ENCODE results near the gene KIRREL1. TPM values are rescaled to one million over a fixed set of nuclear protein-coding genes. Genes with fewer than 3 reads are reported as not detected.

The KIRREL1 gene
- total RNA-seq, 1 donor from 2014 or later: 40.8 TPM

DNA sequence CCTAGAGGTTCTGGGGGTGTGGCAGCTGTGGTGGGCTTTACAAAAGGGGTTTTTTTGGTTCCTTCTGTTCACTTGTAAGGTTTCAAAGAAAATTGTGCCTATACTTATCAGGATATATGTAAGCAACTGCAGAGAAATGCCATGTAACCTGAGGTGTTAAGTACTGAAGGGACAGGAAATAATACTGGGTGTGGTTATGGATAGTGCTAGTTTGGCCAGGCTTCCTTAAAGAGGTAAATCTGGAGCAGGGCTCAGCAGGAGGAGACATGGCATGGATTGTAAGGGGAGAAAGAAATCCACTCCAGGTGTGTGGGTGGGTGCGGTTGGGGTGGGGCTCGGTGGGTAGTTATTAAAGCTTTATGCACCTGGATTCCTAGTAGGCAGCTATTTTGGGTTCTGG, 28.3 kb downstream of the KIRREL1 start:
- Histone ChIP-seq H3K27me3 (no peaks in the 10 kb centered on the region), H3K36me3 (no peaks in the 10 kb centered on the region), H3K4me3 (no peak overlapping the region), H3K4me1 (peaks cover 73% of the 10 kb centered on the region), H3K9me3 (no peaks in the 10 kb centered on the region), H3K27ac (peak overlapping the region; percentile 79)
- TF ChIP-seq, protein P1, sequence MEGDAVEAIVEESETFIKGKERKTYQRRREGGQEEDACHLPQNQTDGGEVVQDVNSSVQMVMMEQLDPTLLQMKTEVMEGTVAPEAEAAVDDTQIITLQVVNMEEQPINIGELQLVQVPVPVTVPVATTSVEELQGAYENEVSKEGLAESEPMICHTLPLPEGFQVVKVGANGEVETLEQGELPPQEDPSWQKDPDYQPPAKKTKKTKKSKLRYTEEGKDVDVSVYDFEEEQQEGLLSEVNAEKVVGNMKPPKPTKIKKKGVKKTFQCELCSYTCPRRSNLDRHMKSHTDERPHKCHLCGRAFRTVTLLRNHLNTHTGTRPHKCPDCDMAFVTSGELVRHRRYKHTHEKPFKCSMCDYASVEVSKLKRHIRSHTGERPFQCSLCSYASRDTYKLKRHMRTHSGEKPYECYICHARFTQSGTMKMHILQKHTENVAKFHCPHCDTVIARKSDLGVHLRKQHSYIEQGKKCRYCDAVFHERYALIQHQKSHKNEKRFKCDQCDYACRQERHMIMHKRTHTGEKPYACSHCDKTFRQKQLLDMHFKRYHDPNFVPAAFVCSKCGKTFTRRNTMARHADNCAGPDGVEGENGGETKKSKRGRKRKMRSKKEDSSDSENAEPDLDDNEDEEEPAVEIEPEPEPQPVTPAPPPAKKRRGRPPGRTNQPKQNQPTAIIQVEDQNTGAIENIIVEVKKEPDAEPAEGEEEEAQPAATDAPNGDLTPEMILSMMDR (IDR thresholded peaks at IDR 0.05): no peak
- ATAC-seq: peak; percentile 20
- no peak for DNase-seq
- intact Hi-C loops (cut with DNase I): no loop called here

DNA sequence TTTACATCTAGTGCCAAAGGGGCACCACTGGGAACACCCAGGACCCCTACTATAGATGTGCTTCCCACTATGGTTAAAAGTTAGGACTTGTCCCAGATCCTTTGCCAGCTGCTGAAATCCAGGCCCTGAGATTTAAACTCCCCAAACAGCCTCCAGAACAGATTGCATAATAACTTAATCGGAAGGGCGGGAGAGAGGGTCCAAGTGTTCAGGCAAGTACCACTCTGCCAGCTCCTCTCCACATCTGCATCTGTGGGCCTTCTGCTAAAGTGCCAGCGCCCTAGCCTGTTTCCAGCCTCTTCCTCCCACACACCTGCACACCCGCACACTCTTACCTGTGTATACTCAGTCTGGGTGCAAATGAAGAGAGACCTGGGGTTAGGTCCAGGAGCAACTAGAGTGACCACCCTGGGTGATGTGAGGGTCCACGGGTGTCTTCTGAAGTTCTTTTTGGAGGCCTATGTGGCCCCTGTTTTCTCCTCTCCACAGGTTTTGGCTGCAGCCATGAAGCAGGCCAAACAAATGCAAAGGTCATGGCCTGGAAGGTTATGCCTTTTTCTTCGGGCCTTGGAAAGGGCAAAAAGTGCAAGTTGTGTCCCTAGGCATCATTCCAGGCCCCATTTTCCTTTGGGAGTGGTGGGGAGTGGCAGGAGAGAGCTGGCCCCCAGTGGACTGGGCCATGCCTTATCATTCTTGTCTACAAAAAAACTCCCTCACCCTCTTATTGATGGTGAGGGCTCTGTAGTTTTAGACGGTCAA, 29.3 kb downstream of the KIRREL1 start:
- Histone ChIP-seq H3K4me1 (peaks cover 65% of the 10 kb centered on the region), H3K36me3 (no peaks in the 10 kb centered on the region), H3K9me3 (no peaks in the 10 kb centered on the region), H3K4me3 (no peak overlapping the region), H3K27ac (peak overlapping the region; percentile 60), H3K27me3 (no peaks in the 10 kb centered on the region)
- no peak for DNase-seq
- TF ChIP-seq, protein P1 (IDR thresholded peaks at IDR 0.05): no peak
- ATAC-seq: peak; percentile 58
- intact Hi-C loops (cut with DNase I): no loop called here

DNA sequence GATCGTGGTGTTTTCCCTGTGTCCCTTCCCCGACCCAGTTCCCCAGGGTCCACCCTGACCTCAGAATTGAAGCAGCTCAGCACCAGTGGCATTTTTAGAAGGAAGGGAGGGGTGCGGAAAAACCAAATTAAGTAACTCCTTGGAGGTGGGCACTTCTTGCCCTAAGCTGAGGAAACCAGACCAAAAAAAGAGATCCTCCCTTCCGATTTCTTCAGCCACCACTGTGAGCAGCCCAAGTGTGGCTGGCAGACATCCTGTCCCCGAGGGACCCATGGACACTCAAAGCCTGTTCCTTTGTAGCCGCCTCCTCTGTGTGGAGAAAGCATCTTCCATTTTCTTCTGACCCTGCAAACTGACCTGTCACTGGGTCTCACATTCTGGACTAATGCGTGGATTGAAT, 31.3 kb downstream of the KIRREL1 start:
- TF ChIP-seq, protein P1 (IDR thresholded peaks at IDR 0.05): no peak
- Histone ChIP-seq H3K4me1 (peaks cover 45% of the 10 kb centered on the region), H3K4me3 (no peak overlapping the region), H3K27ac (no peak overlapping the region), H3K9me3 (no peaks in the 10 kb centered on the region), H3K27me3 (no peaks in the 10 kb centered on the region), H3K36me3 (no peaks in the 10 kb centered on the region)
- no peak for DNase-seq
- no peak for ATAC-seq
- intact Hi-C loops (cut with DNase I): no loop called here

DNA sequence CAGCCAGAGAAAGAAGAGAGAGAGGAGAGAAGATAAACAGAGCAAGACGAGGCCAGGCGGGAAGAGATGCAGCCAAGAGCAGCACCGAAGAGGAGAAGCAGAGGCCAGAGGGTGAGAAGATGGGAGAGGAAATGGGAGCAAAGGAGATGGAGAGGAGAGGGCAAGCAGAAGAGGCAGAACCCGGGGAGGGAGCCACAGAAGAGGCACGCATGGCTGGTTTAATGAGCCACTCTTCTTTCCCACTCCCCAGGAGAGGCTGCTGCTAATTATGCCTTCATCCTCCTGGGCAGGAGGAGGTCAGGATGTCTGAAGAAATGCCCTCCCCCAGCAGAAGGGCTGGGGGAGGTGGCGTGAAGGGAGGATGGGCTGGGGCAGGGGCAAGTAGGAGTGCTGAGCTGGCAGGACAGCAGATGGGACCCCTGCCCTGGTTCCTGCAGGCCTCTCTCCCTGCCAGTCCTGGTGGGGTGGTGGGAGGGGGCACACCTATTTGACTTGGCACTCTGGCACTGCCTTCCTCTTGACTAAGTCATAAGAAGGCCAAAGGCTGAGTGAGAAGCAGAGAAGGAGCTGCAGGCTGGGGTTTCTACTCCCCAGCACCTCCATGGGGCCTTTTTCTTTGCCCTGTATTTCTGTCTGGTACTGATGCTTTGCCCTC, 32.3 kb downstream of the KIRREL1 start:
- H3K36me3 ChIP-seq: no peaks in the 10 kb centered on the region
- TF ChIP-seq, protein P1 (IDR thresholded peaks at IDR 0.05): no peak
- no peak overlapping the region for H3K4me3 ChIP-seq
- no peaks in the 10 kb centered on the region for H3K9me3 ChIP-seq
- no peaks in the 10 kb centered on the region for H3K27me3 ChIP-seq
- intact Hi-C loops (cut with DNase I): no loop called here
- peak overlapping the region; percentile 53 for H3K27ac ChIP-seq
- no peak for DNase-seq
- no peak for ATAC-seq
- peaks cover 37% of the 10 kb centered on the region for H3K4me1 ChIP-seq

DNA sequence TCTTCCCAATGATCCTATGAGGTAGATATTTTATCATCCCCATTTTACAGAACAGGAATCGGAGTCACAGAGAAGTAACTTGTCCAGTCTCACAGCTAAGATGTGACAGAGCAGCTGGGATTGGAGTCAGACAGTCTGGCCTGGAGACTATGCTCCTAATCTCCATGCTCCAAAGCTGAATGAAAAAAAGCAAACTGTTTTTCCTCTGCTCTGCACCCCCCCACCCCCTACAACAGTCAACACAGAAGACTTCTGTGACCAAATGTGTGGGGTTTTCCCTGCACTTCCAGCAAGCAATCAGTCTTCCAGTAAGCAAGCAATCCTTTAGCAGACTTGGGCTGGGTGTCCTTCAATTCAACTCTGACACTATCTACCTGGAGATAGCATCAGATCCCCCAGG, 33.2 kb downstream of the KIRREL1 start:
- DNase-seq (no peak), ATAC-seq (no peak)
- no peaks in the 10 kb centered on the region for H3K27me3 ChIP-seq
- no peaks in the 10 kb centered on the region for H3K9me3 ChIP-seq
- H3K4me1 ChIP-seq: peaks cover 27% of the 10 kb centered on the region
- TF ChIP-seq, protein P1 (IDR thresholded peaks at IDR 0.05): no peak
- no peak overlapping the region for H3K4me3 ChIP-seq
- H3K36me3 ChIP-seq: no peaks in the 10 kb centered on the region
- intact Hi-C loops (cut with DNase I): no loop called here
- no peak overlapping the region for H3K27ac ChIP-seq

Data from upper lobe of right lung (tissue), 1 donor.